ENCODE data around the gene KCNJ12.

DNA sequence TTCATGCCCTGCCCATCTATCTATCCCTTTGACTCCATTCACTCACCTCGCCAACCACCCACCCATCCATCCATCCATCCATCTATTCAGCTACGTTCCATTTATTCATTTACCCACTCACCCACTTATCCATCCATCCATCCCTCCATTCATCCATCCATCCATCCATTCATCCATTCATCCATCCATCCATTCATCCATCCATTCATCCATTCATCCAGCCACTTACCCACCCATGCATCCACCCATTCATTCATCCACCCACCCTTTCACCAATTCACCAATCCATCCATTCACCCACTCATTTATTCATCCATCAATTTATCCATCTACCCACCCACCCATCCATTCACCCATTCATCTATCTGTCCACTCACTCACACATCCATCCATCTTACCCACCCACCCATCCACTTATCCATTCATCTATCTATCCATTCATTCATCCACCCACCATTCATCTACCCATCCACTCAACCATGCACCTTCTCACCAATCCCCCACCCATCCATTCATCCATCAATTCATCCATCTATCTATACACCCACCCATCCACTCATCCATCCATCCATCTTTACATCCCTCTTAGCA lies 19.5 kb upstream of the KCNJ12 start:
- no peak for TF ChIP-seq POLR2AphosphoS5 (IDR thresholded peaks at IDR 0.05)
- TF ChIP-seq, protein P1, sequence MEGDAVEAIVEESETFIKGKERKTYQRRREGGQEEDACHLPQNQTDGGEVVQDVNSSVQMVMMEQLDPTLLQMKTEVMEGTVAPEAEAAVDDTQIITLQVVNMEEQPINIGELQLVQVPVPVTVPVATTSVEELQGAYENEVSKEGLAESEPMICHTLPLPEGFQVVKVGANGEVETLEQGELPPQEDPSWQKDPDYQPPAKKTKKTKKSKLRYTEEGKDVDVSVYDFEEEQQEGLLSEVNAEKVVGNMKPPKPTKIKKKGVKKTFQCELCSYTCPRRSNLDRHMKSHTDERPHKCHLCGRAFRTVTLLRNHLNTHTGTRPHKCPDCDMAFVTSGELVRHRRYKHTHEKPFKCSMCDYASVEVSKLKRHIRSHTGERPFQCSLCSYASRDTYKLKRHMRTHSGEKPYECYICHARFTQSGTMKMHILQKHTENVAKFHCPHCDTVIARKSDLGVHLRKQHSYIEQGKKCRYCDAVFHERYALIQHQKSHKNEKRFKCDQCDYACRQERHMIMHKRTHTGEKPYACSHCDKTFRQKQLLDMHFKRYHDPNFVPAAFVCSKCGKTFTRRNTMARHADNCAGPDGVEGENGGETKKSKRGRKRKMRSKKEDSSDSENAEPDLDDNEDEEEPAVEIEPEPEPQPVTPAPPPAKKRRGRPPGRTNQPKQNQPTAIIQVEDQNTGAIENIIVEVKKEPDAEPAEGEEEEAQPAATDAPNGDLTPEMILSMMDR (IDR thresholded peaks at IDR 0.05): no peak

Data from transverse colon (tissue), 4 donors.